WI38 (cell line): Measurements from ENCODE around the gene CFAP92.

Experiments
- H3K4me3 ChIP-seq: 2 replicates; pipeline ENCODE4 v1.5.1; 2011; ENCODE audit warnings: low read depth, mild to moderate bottlenecking, control low read depth, low read length
- TF ChIP-seq, protein P1 (sequence below): IDR thresholded peaks from 2 replicates; pipeline ENCODE4 v1.5.1; 2012; ENCODE audit warnings: low read depth, mild to moderate bottlenecking, control low read depth, low read length

CFAP92 gene

DNA sequence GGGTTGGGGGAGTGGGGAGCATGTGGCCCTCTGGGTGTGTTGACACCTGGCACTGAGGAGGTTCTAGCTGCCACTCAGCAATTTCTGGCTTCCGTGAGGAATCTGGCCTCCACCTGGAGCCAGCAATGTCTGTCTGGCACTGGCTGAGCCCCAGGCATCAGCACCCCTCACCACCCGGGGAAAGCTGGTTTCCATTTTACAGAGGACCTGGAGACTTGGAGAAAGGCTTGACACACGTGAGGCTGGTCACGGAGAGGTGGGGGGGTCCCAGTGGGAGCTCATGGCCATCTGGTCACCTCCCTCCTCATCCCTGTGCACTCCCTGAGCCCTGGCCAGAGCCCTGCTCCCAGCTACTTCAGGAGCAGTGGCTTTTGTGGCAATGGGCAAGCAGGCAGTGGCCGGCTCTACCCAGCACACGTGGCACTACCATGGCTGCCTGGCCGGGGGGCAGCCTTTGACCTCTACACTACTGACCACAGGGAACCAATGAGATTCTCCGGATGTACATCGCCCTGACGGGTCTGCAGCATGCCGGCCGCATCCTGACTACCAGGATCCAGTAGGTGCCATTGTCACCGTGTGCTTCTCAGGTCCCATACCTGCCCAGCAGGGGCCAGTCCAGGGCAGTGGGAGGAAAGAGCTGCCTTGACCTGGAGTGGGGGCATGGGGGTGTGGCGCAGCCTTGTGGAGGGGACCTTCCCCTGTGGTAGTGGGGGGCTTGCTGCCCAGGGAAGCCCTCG is 86.0 kb downstream of the CFAP92 start:
- TF ChIP-seq, protein P1, sequence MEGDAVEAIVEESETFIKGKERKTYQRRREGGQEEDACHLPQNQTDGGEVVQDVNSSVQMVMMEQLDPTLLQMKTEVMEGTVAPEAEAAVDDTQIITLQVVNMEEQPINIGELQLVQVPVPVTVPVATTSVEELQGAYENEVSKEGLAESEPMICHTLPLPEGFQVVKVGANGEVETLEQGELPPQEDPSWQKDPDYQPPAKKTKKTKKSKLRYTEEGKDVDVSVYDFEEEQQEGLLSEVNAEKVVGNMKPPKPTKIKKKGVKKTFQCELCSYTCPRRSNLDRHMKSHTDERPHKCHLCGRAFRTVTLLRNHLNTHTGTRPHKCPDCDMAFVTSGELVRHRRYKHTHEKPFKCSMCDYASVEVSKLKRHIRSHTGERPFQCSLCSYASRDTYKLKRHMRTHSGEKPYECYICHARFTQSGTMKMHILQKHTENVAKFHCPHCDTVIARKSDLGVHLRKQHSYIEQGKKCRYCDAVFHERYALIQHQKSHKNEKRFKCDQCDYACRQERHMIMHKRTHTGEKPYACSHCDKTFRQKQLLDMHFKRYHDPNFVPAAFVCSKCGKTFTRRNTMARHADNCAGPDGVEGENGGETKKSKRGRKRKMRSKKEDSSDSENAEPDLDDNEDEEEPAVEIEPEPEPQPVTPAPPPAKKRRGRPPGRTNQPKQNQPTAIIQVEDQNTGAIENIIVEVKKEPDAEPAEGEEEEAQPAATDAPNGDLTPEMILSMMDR, result no peak
- H3K4me3 ChIP-seq, result no peak overlapping the region

DNA sequence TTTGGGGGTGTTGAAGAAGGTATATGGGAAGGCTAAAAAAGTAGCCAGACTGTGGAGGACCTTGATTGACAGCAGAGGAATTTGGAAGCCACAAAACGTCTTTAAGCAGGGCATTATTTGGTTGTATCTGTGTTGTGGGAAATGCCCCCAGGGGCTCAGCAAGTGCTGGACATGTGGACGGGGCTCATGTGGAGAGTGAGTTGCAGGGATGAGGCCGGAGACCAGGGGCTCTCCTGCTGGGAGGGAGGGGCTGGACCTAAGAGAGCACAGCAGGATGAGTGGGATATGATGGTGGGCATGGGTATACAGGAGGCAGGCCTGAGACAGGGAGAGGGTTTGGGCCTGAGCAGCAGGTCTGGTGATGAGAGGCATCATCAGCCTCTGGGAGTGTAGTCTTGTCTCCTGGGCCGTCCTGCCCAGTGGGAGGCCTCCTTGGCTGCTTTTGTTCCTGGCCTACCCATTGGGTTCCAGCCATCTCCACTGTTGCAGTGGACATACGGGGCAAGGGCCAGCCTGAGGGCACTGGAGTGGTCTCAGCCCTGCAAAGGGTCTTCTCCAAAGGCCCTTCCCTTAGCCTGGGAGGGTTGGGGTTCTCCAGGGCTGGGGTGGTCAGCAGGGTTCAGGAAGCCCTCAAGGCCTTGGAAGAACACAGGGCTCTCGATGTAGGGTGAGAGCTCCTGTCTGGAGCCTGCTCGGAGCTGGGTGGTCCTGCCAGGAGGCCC is 86.9 kb downstream of the CFAP92 start:
- TF ChIP-seq, protein P1, result no peak
- H3K4me3 ChIP-seq, result no peak overlapping the region

DNA sequence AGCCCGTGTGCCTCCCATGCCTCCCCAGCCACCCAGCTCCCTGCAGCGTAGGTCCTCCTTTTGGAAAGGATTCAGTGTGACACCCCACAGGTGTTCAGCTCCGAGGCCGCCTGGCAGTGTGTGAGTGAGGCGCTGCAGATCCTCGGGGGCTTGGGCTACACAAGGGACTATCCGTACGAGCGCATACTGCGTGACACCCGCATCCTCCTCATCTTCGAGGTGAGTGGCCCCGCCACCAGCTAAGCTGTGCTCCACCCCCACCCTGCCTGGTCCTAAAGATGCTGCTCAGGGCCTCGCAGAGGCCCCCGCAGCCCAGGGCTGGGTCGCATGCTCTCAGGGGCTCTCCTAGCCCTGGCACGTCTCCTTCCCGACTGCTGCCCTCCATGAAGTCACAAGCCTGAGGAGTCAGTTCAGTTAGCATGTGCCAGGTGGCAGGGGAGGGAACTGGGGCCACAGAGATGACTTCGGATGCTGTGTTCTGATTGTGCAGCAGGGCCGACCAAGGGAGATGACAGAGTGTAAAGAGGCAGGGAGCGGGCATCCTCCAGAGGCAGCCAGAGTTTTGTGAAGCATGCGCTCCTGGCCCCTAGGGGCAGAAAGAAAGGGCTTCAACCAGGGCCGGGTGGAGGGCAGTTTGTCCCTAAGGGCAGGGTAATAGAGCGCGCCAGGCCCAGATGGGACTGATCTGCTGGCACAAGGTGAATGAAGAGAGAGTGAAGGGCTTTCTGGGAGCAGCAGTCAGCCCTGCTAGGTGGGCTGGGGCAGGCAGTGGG is 87.7 kb downstream of the CFAP92 start:
- TF ChIP-seq, protein P1, result no peak
- H3K4me3 ChIP-seq, result no peak overlapping the region

DNA sequence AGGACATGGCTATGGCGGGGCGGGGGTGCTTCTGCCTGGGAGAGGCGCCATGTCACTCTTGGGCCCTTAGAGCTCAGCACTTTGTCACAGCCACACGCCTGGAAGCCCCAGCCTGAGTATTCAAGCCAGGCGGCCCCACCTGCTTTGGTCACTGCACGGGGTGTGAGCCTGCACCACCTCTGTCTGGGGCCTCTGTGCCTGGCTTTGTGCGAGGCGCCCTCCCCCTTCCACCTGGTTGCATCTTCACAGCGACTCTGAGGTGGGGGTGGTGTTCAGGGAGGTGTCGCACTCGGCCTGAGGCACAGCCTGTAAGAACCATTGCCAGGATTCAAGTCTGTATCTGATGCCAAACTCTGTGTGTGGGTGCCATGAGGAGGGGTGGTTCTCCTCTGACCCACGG is 90.4 kb downstream of the CFAP92 start:
- H3K4me3 ChIP-seq, result no peak overlapping the region
- TF ChIP-seq, protein P1, result no peak

DNA sequence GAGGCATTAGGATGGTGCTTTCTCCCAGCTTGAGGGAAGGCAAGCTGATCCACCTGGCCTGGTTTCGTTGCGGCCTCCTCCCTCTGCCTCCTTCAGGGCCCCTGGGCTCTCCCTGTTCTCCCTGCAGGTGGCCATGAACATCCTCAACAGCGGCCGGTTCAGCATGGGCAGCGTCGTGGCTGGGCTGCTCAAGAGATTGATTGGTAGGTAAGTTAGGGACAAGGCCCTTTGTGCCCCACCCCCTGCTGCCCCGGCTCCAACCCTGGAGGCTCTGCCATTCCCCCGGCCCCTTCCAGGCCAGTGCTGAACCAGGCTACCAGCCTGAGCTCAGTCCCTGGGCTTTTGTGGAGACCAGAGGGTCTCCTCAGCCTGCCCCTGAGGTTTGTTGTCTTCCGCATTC is 91.5 kb downstream of the CFAP92 start:
- no peak overlapping the region for H3K4me3 ChIP-seq
- TF ChIP-seq, protein P1, result no peak

DNA sequence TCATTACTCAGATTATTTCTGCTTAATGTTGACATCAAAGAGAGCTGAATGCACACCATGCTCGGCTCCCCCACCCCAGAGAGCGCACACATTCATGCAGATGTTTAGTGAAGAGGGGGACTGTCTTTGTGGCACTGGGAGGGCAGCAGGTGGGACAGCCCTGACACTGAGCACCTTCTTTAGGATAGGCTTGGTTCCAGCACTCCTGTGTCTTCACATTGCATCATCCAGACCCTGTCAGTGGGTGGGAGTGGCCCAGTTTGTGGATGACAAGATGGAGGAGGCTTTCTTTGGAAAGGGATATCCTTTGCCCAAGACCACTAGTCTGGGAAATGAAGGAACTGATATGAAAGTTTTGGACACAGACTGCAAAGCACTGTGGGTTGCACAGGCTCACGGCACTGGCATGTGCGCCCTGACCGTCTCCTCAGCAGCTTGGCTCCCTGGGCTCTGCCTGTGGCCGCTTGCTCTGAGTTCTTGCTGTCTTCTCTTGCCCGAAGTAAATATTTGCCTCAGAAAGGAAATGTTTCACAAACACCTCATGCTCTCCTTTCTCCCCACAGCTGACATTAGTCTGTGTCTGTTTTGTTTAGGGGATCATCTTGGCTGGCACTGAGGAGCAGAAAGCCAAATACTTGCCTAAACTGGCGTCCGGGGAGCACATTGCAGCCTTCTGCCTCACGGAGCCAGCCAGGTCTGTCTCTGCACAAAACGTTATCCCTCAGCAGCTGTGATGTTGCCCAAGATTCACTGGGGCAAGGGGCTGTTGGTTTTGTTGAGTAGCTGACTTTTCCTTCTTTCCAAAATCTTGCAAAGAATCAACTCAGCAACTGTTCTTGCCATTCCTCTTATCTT is 97.8 kb downstream of the CFAP92 start:
- no peak overlapping the region for H3K4me3 ChIP-seq
- TF ChIP-seq, protein P1, result no peak
